HepG2 (cell line): ENCODE measurements around the gene SDR42E2. TPM values are rescaled to one million over a fixed set of nuclear protein-coding genes. Genes with fewer than 3 reads are reported as not detected.

ENCODE experiments used
- KDM2A ChIP-seq: sonication (generic); formaldehyde crosslinking; IDR thresholded peaks from 2 replicates; pipeline ENCODE4 v1.4.0; 2020; ENCODE audit warnings: low read depth, missing genetic modification reagents, borderline replicate concordance
- PCBP1 ChIP-seq: fragments of 200-400 bp; formaldehyde crosslinking; IDR thresholded peaks from 2 replicates; pipeline ENCODE4 v1.6.1; 2017; ENCODE audit warnings: mild to moderate bottlenecking, low read depth, low read length, borderline replicate concordance
- SALL2 ChIP-seq: sonication (generic); formaldehyde crosslinking; IDR thresholded peaks from 2 replicates; pipeline ENCODE4 v1.8.1; 2023; ENCODE audit warnings: mild to moderate bottlenecking, missing genetic modification reagents, inconsistent platforms
- SMC3 ChIP-seq: IDR thresholded peaks from 2 replicates; pipeline ENCODE4 v1.6.1; 2011; ENCODE audit warnings: low read length, improper control_type of control experiment
- ZBTB40 ChIP-seq, 2 experiments: fragments of 450-650 bp in 1 of 2; sonication (generic) in 1 of 2; formaldehyde crosslinking in 1 of 2; IDR thresholded peaks; 2 replicates each; pipeline versions ENCODE4 v1.6.1 to v1.8.0; 2016 to 2022; ENCODE audit warnings: antibody characterized with exemption in 1 of 2, mild to moderate bottlenecking in 1 of 2, missing genetic modification reagents in 1 of 2
- ZNF251 ChIP-seq: sonication (generic); formaldehyde crosslinking; IDR thresholded peaks from 2 replicates; pipeline ENCODE4 v1.9.0; 2021; ENCODE audit warnings: mild to moderate bottlenecking, missing genetic modification reagents
- ZNF574 ChIP-seq: sonication (generic); formaldehyde crosslinking; IDR thresholded peaks from 2 replicates; pipeline ENCODE4 v1.4.0; 2020; ENCODE audit warnings: missing genetic modification reagents
- ZNF703 ChIP-seq: sonication (generic); formaldehyde crosslinking; IDR thresholded peaks from 2 replicates; pipeline ENCODE4 v1.5.1; 2020; ENCODE audit warnings: missing genetic modification reagents, mild to moderate bottlenecking, moderate library complexity, borderline replicate concordance
- polyA plus RNA-seq, 8 experiments: library from polyadenylated mRNA; depleted of rRNA in 3 of 8; stranded (reverse) in 7 of 8; unstranded in 1 of 8; fragments of >200 nt; fragmentation: Illumina TruSeq in 4 of 8; extraction: Trizol in 4 of 8; gene quantifications; 2 replicates each; pipeline versions ENCODE4 v1.2.1 to v1.2.3, GENCODE V29; 2011 to 2016; ENCODE audit warnings: low read depth in 4 of 8, missing spikeins in 1 of 8, mixed read lengths in 1 of 8; ENCODE audit not compliant: insufficient read depth in 1 of 8
- total RNA-seq, 5 experiments: library from RNA; depleted of rRNA; stranded (reverse); fragments of >200 nt; fragmentation: Illumina TruSeq; extraction: Trizol; gene quantifications; 2 replicates each; pipeline ENCODE4 v1.2.3, GENCODE V29; 2016; ENCODE audit warnings: low read depth in 1 of 5
- TF ChIP-seq, protein P1 (sequence below): sonication (generic); formaldehyde crosslinking; IDR thresholded peaks from 2 replicates; pipeline ENCODE4 v1.9.0; 2021; ENCODE audit warnings: missing genetic modification reagents, mild to moderate bottlenecking, borderline replicate concordance
- TF ChIP-seq, protein P2 (sequence below): sonication (generic); formaldehyde crosslinking; IDR thresholded peaks from 2 replicates; pipeline ENCODE4 v1.4.0; 2020; ENCODE audit warnings: missing genetic modification reagents, mild to moderate bottlenecking, borderline replicate concordance

Gene SDR42E2
- total and polyA plus RNA-seq, 2 of the 13 experiments (the other 11 are each of a cell fraction or from before 2014, with no cell fraction given) = 0.05 to 0.11 TPM

DNA sequence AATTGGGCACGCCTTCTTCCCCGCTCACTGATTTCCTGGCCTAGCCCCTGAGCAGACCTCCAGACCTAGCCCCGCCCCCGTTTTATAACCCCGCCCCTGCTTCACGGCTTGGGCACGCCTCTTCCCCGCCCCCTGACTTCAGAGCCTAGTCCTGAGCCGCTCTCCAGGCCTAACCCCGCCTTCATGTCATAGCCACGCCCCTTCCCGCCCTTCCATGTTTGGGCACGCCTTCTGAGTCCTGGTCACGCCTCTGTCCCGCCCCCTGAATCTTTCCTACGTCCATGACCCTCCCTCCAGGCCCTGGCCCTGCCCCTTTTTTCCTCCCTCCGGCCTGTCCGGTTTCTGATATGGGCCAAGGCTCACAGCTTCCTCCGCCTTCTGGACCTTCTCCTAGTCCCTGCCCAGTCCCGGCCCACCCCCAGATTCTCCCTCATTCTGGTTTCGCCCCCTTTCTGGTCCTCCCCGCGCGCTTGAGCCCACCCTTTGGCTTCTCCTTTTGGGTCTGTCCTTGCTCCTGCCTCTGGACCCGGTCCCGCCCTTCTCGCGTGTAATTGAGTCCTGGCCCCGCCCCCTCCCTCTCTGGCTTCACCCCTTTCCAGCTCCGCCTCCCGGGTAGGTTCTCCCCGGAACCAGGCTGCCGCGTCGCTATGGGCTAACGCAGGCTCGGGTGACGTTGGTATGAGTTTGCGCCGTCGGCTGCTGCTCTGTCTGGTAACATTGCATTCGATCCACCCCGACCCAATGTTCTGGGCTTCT is 28.6 kb downstream of the SDR42E2 start (continued):
- peak; percentile 68; the same call in 1 of the 2 replicates for TF ChIP-seq SALL2
- no peak for TF ChIP-seq ZBTB40 (IDR thresholded peaks at IDR 0.05)
- TF ChIP-seq ZBTB40 (CRISPR knock-in tag; IDR thresholded peaks at IDR 0.05) = no peak; the same call in 1 of the 2 replicates
- TF ChIP-seq KDM2A (CRISPR knock-in tag) = peak; percentile 48; the same call in 1 of the 2 replicates
- TF ChIP-seq, protein P1, sequence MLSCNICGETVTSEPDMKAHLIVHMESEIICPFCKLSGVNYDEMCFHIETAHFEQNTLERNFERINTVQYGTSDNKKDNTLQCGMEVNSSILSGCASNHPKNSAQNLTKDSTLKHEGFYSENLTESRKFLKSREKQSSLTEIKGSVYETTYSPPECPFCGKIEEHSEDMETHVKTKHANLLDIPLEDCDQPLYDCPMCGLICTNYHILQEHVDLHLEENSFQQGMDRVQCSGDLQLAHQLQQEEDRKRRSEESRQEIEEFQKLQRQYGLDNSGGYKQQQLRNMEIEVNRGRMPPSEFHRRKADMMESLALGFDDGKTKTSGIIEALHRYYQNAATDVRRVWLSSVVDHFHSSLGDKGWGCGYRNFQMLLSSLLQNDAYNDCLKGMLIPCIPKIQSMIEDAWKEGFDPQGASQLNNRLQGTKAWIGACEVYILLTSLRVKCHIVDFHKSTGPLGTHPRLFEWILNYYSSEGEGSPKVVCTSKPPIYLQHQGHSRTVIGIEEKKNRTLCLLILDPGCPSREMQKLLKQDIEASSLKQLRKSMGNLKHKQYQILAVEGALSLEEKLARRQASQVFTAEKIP (CRISPR knock-in tag) = no peak
- peak; percentile 28; the same call in 1 of the 2 replicates for TF ChIP-seq PCBP1
- no peak; the same call in 1 of the 2 replicates for TF ChIP-seq ZNF574
- TF ChIP-seq ZNF251 (CRISPR knock-in tag) = no peak
- no peak for TF ChIP-seq SMC3
- TF ChIP-seq, protein P2, sequence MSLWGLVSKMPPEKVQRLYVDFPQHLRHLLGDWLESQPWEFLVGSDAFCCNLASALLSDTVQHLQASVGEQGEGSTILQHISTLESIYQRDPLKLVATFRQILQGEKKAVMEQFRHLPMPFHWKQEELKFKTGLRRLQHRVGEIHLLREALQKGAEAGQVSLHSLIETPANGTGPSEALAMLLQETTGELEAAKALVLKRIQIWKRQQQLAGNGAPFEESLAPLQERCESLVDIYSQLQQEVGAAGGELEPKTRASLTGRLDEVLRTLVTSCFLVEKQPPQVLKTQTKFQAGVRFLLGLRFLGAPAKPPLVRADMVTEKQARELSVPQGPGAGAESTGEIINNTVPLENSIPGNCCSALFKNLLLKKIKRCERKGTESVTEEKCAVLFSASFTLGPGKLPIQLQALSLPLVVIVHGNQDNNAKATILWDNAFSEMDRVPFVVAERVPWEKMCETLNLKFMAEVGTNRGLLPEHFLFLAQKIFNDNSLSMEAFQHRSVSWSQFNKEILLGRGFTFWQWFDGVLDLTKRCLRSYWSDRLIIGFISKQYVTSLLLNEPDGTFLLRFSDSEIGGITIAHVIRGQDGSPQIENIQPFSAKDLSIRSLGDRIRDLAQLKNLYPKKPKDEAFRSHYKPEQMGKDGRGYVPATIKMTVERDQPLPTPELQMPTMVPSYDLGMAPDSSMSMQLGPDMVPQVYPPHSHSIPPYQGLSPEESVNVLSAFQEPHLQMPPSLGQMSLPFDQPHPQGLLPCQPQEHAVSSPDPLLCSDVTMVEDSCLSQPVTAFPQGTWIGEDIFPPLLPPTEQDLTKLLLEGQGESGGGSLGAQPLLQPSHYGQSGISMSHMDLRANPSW = peak; percentile 83; the same call in 1 of the 2 replicates
- no peak for TF ChIP-seq ZNF703 (CRISPR knock-in tag)
